BLaER1 (cell line): Measurements from ENCODE around the gene CNTNAP5.

Source experiments
- H3K27ac ChIP-seq: shearing (Covaris generic); formaldehyde crosslinking; 2 replicates; pipeline ENCODE4 v1.8.1; 2022
- H3K27me3 ChIP-seq: shearing (Covaris generic); formaldehyde crosslinking; 2 replicates; pipeline ENCODE4 v1.8.1; 2022
- H3K36me3 ChIP-seq: shearing (Covaris generic); formaldehyde crosslinking; 2 replicates; pipeline ENCODE4 v1.8.1; 2022
- H3K4me1 ChIP-seq: shearing (Covaris generic); formaldehyde crosslinking; 2 replicates; pipeline ENCODE4 v1.8.1; 2022
- H3K4me2 ChIP-seq: shearing (Covaris generic); formaldehyde crosslinking; 2 replicates; pipeline ENCODE4 v1.8.1; 2022
- H3K4me3 ChIP-seq: shearing (Covaris generic); formaldehyde crosslinking; 2 replicates; pipeline ENCODE4 v1.8.1; 2022
- H3K9ac ChIP-seq: shearing (Covaris generic); formaldehyde crosslinking; 2 replicates; pipeline ENCODE4 v1.8.1; 2022
- H3K9me3 ChIP-seq: shearing (Covaris generic); formaldehyde crosslinking; 2 replicates; pipeline ENCODE4 v1.8.1; 2022
- H4K20me1 ChIP-seq: shearing (Covaris generic); formaldehyde crosslinking; 2 replicates; pipeline ENCODE4 v1.8.1; 2022
- Cebpa-rat ChIP-seq: shearing (Covaris generic); IDR thresholded peaks from 2 replicates; pipeline ENCODE4 v1.8.1; 2022

The CNTNAP5 gene

GRCh38 chr2:124647663-124648062 is 622.6 kb downstream of the CNTNAP5 start:
- Histone ChIP-seq H3K36me3 (no peaks in the 10 kb centered on the region), H3K4me3 (no peak overlapping the region), H3K4me1 (no peaks in the 10 kb centered on the region), H3K9me3 (no peaks in the 10 kb centered on the region), H3K9ac (no peak overlapping the region), H3K27me3 (no peaks in the 10 kb centered on the region), H3K27ac (no peak overlapping the region), H3K4me2 (no peak overlapping the region), H4K20me1 (no peaks in the 10 kb centered on the region)
- no peak for TF ChIP-seq Cebpa-rat

GRCh38 chr2:124649001-124649400 is 623.9 kb downstream of the CNTNAP5 start:
- no peak overlapping the region for H3K9ac ChIP-seq

GRCh38 chr2:124652099-124652498 is 627.0 kb downstream of the CNTNAP5 start:
- no peak overlapping the region for H3K4me2 ChIP-seq
- H3K27me3 ChIP-seq = no peaks in the 10 kb centered on the region
- no peak overlapping the region for H3K9ac ChIP-seq
- no peaks in the 10 kb centered on the region for H3K4me1 ChIP-seq
- H3K4me3 ChIP-seq = no peak overlapping the region
- no peak overlapping the region for H3K27ac ChIP-seq
- H3K36me3 ChIP-seq = no peaks in the 10 kb centered on the region
- no peaks in the 10 kb centered on the region for H4K20me1 ChIP-seq
- TF ChIP-seq Cebpa-rat = no peak
- no peaks in the 10 kb centered on the region for H3K9me3 ChIP-seq

More at GRCh38 chr2:124649001-124649400, 623.9 kb downstream of the CNTNAP5 start:
- no peaks in the 10 kb centered on the region for H3K9me3 ChIP-seq
- H3K4me3 ChIP-seq = no peak overlapping the region
- no peak for TF ChIP-seq Cebpa-rat
- no peaks in the 10 kb centered on the region for H4K20me1 ChIP-seq
- H3K4me1 ChIP-seq = no peaks in the 10 kb centered on the region
- no peak overlapping the region for H3K4me2 ChIP-seq
- H3K36me3 ChIP-seq = no peaks in the 10 kb centered on the region
- no peak overlapping the region for H3K27ac ChIP-seq
- H3K27me3 ChIP-seq = no peaks in the 10 kb centered on the region

GRCh38 chr2:124658373-124658772 is 633.3 kb downstream of the CNTNAP5 start:
- no peaks in the 10 kb centered on the region for H4K20me1 ChIP-seq
- TF ChIP-seq Cebpa-rat = no peak
- H3K4me3 ChIP-seq = no peak overlapping the region

GRCh38 chr2:124661558-124661957 is 636.5 kb downstream of the CNTNAP5 start:
- no peak overlapping the region for H3K9ac ChIP-seq
- H3K27ac ChIP-seq = no peak overlapping the region
- no peaks in the 10 kb centered on the region for H3K9me3 ChIP-seq
- TF ChIP-seq Cebpa-rat = no peak
- no peaks in the 10 kb centered on the region for H3K27me3 ChIP-seq
- no peaks in the 10 kb centered on the region for H4K20me1 ChIP-seq
- no peaks in the 10 kb centered on the region for H3K36me3 ChIP-seq
- H3K4me2 ChIP-seq = no peak overlapping the region
- no peaks in the 10 kb centered on the region for H3K4me1 ChIP-seq
- H3K4me3 ChIP-seq = no peak overlapping the region

More at GRCh38 chr2:124658373-124658772, 633.3 kb downstream of the CNTNAP5 start:
- Histone ChIP-seq H3K27ac (no peak overlapping the region), H3K9me3 (no peaks in the 10 kb centered on the region), H3K4me1 (no peaks in the 10 kb centered on the region), H3K4me2 (no peak overlapping the region), H3K9ac (no peak overlapping the region), H3K36me3 (no peaks in the 10 kb centered on the region), H3K27me3 (no peaks in the 10 kb centered on the region)

- no peak for TF ChIP-seq Cebpa-rat
- Histone ChIP-seq H3K36me3 (no peaks in the 10 kb centered on the region), H3K9me3 (no peaks in the 10 kb centered on the region), H3K4me1 (no peaks in the 10 kb centered on the region), H3K27ac (no peak overlapping the region), H3K27me3 (no peaks in the 10 kb centered on the region), H3K9ac (no peak overlapping the region), H3K4me2 (no peak overlapping the region), H3K4me3 (no peak overlapping the region), H4K20me1 (no peaks in the 10 kb centered on the region)
Observed at GRCh38 chr2:124662946-124663644, 638.0 kb downstream of the CNTNAP5 start.

- Histone ChIP-seq H3K4me3 (no peak overlapping the region), H3K27ac (no peak overlapping the region), H3K27me3 (no peaks in the 10 kb centered on the region), H3K9ac (no peak overlapping the region), H3K9me3 (no peaks in the 10 kb centered on the region), H3K4me1 (no peaks in the 10 kb centered on the region), H4K20me1 (no peaks in the 10 kb centered on the region), H3K4me2 (no peak overlapping the region), H3K36me3 (no peaks in the 10 kb centered on the region)
- no peak for TF ChIP-seq Cebpa-rat
Observed at GRCh38 chr2:124663645-124663997, 638.5 kb downstream of the CNTNAP5 start.

- Histone ChIP-seq H3K36me3 (no peaks in the 10 kb centered on the region), H3K27me3 (no peaks in the 10 kb centered on the region), H3K4me3 (no peak overlapping the region), H3K9me3 (no peaks in the 10 kb centered on the region), H3K9ac (no peak overlapping the region), H3K4me2 (no peak overlapping the region), H4K20me1 (no peaks in the 10 kb centered on the region), H3K27ac (no peak overlapping the region), H3K4me1 (no peaks in the 10 kb centered on the region)
- TF ChIP-seq Cebpa-rat = no peak
Observed at GRCh38 chr2:124664363-124664762, 639.3 kb downstream of the CNTNAP5 start.

- H3K9ac ChIP-seq = no peak overlapping the region
- no peak overlapping the region for H3K4me2 ChIP-seq
- no peak for TF ChIP-seq Cebpa-rat
- no peak overlapping the region for H3K4me3 ChIP-seq
- no peaks in the 10 kb centered on the region for H3K36me3 ChIP-seq
- H3K27ac ChIP-seq = no peak overlapping the region
- H3K27me3 ChIP-seq = no peaks in the 10 kb centered on the region
- H3K9me3 ChIP-seq = no peaks in the 10 kb centered on the region
- H4K20me1 ChIP-seq = no peaks in the 10 kb centered on the region
- no peaks in the 10 kb centered on the region for H3K4me1 ChIP-seq
Observed at GRCh38 chr2:124666976-124667375, 641.9 kb downstream of the CNTNAP5 start.

- no peaks in the 10 kb centered on the region for H4K20me1 ChIP-seq
- H3K27me3 ChIP-seq = no peaks in the 10 kb centered on the region
- H3K9ac ChIP-seq = no peak overlapping the region
- H3K4me2 ChIP-seq = no peak overlapping the region
- H3K27ac ChIP-seq = no peak overlapping the region
- TF ChIP-seq Cebpa-rat = no peak
- H3K4me3 ChIP-seq = no peak overlapping the region
- H3K36me3 ChIP-seq = no peaks in the 10 kb centered on the region
- no peaks in the 10 kb centered on the region for H3K4me1 ChIP-seq
- no peaks in the 10 kb centered on the region for H3K9me3 ChIP-seq
Observed at GRCh38 chr2:124668161-124668560, 643.1 kb downstream of the CNTNAP5 start.

GRCh38 chr2:124670187-124670586 is 645.1 kb downstream of the CNTNAP5 start:
- TF ChIP-seq Cebpa-rat = no peak
- Histone ChIP-seq H3K4me2 (no peak overlapping the region), H3K36me3 (no peaks in the 10 kb centered on the region), H3K27ac (no peak overlapping the region), H3K27me3 (no peaks in the 10 kb centered on the region), H4K20me1 (no peaks in the 10 kb centered on the region), H3K4me1 (no peaks in the 10 kb centered on the region), H3K9me3 (no peaks in the 10 kb centered on the region), H3K9ac (no peak overlapping the region), H3K4me3 (no peak overlapping the region)
